Stimulated activated CD8-positive, alpha-beta memory T cell treated with anti-CD3 and anti-CD28 coated beads, Interleukin-12 subunit alpha, Interleukin-12 subunit beta, amount 100 ng/mL, for 24 hours (primary cell): ENCODE results near the gene NRXN3.
"Not testable (repeated sequence)": the region's sequence is repeated elsewhere in the genome, so short reads cannot be mapped to it uniquely, and the experiment has no call there.

Experiments used
- DNase-seq: peaks from one replicate; pipeline ENCODE4 v3.0.0-alpha.2; 2020; ENCODE audit errors: extremely low read depth

NRXN3 gene

DNA sequence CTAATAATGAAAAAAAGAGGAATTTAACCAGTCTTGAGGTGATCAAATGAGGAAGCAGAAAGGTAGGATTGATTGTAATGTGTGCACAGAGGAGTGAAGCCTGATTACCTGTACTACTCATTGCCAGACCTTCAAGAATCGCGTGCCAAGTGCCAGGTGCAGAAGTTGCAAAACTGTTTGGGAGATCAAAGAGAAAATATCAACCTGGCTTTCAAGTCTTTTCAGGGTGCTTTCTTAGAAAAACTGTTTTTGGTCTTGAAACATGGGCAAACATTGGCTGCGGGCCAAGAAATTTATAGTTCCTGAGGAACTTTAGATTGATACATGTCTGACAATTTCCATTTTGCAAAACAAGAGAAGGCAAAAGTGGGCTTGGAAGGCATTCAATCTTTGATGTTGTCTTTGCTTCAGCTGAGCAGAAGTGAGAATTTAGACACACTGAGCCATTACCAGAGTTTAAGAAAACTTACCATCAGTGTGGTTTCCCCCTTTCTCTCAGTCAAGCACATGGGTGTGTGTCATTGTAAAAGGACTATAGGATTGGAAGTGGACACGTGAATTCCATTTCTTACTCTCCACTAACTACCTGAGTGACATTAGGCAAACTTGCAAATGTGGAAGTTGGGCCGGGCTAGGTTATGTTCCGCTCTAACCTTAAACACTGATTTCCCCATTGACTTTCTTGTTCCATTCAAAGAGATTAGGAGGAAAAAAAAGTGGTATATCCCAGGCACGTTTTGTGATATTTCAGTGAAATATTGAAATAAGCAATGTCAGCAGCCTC is 1555.0 kb downstream of the NRXN3 start:
- DNase-seq: no peak

DNA sequence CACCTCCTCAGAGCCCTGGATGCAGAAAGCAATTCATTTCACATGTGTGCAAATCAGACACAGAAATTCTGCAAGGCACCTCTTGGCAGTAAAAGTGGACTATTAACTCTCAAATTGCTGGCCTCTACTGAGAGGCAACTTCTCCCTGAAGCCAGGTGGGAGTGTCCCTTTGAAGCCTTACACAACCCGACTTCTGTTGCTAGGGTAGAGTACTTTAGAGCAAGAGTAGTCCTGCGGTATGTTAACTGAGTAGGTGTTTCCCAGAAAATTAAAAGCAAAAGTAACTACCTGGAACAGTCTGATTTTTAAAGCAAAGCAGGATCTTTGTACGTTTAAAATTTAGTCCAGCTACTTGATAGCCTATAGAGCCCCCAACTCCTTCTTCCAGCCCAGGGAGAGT is 1557.7 kb downstream of the NRXN3 start:
- no peak for DNase-seq

DNA sequence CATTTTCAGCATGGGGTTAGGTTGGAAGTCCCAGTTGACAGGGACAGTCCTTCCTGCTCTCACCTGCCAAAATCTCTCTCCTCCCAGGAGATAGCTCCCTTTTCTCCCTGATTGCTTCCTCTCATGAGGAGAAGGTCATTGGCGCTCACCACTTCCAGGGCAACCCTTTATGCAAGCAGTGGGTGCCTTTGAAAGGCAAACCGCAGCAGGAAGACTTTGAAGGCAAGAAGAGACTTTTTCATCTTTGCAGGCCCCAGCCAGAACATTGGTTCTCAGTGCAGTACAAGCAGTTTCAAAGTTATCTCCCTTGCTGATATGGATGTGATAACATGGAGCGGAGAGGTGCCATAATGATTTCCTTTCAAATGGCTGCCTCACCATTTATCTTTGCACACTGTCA is 1558.2 kb downstream of the NRXN3 start:
- DNase-seq: no peak

DNA sequence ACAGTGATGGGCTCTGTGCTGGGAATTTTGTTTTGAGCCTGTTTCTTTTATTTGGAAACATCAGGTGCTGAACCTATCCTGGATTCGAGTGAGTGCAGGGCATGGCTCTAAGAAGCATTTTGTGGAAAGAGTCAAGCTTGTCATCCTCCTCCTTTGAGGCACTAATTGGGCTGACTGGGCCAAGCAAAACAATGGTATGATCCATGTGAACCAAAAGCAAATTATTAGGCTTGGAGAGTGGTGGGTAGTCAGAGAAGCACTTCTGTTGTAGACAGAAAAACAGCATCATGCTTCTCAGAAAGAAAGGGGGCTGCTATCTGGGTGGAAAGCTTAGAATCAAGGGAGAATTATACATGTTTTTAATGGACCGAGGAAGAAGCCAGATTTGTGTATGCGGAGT is 1559.6 kb downstream of the NRXN3 start:
- DNase-seq: no peak

DNA sequence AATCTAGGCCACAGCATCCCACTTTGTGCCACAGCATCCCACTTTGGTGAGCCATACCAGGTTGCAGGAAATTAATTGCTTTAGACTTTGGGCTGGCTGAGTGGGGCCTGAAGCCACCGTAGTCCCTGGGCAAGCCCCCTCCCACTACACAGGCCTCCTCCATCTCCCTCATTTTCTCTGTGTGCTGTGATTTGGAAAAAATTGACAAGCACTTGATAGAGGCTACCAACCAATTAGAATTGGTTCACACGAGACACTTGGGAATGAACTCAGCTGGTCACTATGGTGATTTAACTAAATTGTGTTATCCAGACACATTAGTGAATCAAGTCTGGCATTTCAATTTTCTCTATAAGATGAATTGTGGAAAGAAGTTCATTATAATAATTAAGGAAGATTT is 1560.0 kb downstream of the NRXN3 start:
- DNase-seq: no peak

DNA sequence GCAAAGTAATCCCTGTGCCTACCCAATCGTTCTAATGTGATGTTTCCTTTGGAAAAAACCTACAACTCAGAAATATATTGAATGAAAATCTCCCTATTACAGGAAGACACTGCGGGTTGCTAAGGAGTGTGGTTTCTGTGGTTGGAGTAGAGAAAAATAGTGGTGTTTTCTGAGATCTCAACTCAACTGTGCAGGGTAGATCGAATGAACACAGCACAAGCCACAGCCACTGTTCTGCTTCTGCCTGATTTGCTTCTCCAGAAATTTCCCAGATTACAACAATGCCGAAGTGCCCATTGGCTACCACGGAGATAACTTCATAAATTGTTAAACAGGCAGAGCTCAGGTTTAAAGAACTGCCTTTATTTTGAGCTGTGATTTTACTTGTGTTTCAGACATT is 1560.8 kb downstream of the NRXN3 start:
- no peak for DNase-seq

DNA sequence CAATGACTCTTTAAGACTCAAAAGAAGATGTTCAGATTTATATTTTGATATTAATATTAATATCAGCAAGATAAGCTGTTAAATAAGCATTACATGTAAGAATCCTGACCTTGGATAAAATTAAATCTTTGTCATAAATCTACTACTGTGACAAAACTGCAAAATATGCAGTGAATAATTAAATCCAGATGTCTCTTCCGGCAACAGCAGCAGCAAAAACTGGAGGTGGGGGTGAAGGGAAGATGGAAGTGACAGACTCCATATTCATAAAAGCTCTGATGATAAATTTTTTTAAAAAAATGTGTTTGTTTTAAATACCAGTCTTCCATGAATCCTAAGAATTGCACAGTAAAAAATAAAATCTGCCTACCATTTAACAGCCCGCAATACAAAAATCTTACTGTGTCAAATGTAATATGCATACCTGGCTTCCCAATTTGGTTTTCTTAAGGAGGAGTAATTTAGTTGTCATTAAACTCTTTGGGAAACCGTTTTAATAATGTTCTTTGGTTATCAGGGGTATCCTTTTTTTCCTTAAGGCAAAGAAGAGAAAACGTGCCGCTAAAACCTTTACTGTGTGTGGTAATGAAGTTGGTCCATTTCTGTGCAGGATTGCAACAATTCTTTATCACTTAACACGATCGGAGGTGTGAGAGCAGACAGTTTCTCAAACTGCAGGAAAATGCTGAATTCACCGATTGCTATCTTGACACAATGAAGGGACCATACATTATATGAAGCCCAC is 1562.9 kb downstream of the NRXN3 start:
- DNase-seq: no peak

DNA sequence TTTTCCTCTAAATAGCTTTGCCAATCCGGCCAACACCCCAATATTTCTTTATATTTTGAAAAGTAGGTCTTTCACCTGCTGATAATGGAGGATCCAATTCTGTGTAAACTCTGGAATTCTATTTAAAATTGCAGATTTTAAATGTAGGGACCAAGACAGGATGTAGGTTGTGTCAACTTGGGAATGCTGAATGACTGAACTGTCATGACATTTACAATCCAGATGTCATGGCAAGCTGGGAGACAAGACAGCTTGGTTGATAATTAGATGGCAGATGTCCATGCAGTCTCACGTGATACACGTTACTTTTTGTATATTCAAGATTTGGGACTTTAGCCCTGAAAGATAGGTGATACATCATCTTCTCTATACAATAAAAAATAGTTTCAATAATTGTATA is 1564.0 kb downstream of the NRXN3 start:
- no peak for DNase-seq

DNA sequence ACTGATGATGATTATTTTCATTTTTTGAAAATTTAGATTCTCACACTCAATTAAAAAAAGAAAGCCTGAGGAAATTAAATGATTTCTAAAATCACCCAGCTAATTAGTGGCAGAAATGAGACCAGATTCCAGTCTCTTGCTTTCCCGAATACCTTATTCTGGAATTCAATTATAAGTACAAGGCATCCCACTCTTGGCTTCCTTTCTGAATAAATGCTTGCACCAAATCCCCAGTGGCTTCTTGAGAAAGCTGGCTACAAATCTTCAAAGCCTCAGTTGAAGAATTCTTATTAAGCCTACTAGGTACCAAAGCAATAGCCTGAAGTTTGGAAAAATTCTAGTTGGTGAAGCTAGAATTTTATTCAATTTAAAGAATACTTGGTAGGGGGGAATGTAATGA is 1564.5 kb downstream of the NRXN3 start:
- no peak for DNase-seq

DNA sequence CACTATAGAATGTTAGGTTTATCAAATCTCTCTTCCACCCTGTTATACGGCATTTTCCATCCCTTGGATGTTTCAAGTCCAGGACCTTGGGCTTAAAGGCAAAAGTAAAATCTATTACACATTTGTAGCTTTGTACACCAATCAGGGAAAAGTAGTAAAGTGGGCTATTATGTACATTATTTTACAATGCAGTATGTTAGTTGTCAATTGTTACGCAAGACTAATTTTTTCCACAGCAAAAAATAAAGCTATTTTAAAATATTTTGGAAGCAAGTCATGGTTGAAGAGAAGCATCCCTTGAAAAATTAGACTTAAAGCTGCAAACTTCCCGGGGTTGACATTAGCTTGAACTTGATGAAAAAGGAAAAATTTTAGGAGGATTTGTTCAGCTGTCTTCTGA is 1564.9 kb downstream of the NRXN3 start:
- DNase-seq: no peak

DNA sequence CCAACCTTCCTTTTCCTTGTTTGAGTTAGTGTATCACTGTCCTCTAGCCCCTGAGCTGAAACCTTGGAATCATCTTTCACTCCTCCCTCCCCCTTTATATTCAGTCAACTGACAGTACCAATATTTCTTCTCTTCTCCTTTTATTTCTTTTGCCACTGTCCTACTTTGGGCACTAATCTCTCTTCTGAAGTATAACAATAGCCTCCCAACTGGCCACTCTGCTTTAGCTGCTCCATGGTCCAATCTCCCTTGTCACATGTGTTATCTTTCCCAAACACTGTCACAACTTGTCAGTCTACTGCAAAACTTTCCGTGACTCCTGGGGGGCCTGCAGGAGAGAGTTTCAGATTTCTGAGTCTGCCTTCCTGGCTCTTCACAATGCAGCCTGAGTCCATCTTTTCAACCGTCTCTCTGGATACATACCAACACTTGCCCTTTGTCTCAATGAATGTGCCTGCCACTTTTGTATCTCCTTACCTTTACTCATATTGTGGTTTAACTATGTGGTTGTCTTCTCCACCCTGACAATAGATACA is 1570.0 kb downstream of the NRXN3 start:
- no peak for DNase-seq

DNA sequence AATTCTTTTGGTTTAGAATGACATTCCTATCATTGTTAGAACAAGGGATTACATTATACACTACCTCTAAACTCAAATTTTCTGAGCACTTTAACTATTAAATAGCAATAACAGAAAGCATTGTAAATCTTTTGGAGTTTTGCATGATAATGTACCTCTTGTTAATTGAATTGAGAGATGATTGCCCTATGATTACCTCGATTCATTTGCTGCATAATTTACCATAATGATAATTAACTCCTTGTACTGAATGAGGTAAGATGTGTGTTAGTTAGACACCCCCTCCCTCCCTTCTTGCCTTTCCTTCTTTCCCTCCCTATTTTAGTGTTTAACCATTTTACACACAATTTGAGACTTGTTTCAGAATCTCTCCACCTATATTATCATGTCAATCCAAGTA is 1572.0 kb downstream of the NRXN3 start:
- no peak for DNase-seq

DNA sequence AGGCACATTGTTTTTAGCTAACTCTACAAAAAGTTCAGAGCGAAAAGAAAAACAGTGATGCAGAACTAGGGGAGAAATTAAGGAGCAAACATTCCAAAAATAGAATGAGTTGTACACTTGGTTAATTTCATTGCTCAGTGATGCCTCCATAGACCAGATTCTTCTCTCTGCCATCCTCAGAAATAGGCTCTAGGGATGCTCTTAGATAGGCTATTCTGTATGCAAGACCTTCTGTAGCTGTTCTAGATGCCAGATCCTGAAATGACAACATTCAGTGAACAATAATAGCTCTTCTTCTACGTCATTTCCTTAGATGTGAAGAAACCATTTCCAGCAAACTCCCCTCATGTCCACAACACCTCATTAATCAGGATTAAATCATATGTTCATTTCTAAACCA is 1574.9 kb downstream of the NRXN3 start:
- DNase-seq: no peak

DNA sequence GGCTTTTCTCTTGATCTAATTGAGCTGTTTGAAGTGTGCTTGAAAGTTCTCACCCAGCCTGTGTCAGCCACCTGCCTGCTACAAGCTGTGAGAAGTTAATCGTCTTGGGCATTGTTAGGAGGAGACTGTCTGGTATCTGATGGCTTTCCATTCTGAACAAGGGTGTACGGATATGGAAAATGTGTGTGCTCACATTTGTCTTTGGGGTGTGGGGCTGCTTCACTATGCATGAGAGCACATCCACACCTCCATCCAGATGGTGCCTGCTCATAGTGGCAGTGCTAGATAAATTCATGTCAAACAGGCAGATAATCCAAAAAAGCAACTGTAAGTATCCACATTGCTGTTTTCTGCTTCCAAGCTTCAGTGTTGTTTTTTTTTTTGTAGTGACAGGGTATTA is 1578.9 kb downstream of the NRXN3 start:
- DNase-seq: no peak

DNA sequence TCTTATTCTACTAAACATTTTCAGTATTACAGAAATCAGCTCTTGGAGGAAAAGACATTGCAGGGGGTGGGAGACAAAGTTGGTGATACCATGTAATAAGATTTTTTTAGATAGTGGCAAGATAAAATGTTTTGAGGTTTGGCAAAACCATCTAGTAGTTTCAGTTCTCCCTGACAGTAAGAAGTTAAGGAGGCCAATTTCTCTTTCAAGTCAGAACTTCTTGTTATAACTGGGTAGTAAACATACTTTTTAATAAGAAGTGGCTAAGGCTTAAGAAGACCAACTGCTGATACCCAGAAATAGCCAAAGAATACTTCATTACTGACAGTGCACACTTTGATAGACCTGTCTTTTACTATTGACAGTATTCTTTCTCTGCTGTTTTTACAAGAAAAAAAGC is 1588.8 kb downstream of the NRXN3 start:
- DNase-seq: no peak

DNA sequence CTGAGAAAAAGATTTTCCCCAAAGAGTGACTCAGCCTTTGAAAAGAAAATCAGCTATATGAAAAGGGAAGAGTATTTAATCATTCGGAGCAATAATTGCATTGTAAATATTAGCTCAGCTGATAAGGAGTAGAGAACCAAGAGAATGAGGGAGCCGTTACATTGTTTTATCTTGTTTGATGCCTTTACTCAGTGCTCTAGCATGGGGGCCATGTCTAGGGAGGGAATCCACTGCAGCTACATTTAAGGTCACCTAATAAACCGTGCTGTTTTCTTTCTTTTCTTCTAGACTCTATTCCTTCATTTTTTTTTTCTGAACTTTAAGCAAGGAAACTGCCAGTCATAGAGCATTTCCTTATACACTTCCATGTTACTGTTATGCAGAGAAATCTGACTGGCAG is 1594.2 kb downstream of the NRXN3 start:
- no peak for DNase-seq

DNA sequence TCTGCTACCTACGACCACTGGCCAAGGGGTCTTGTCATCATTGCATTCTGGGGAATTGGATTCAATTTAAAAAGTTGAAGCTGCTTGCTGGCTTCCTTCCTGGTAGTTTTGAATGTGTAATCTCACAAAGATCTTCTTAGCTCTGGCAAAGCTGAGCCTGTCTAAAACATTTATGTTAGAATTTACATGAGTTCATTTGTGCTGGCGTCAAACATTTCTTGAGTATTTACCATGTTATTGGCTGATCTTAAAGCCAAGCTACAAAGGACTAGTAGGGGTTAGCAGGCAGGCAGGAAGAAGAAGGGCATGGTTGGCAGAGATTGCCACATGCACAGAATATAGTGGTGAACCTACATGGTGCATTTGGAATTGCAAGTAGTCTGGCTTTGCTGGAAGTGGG is 1596.3 kb downstream of the NRXN3 start:
- no peak for DNase-seq

DNA sequence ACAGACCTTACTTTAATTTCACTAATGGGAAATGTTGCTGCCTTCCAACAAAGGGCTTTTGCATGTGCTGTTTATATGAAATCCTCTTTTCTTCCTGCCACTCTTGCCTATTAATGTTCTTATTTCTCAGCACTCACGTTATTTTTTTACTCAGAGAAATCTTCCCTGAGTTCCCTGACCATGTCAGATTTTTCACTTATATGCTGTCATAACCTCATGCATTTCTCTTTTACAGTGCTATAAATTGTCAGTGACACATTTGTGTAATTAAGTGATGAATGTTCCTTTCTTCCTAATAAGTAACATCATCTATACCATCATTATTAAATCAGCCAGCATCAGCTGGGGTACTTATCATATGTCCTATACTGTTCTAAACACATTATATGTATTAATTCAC is 1597.1 kb downstream of the NRXN3 start:
- no peak for DNase-seq

DNA sequence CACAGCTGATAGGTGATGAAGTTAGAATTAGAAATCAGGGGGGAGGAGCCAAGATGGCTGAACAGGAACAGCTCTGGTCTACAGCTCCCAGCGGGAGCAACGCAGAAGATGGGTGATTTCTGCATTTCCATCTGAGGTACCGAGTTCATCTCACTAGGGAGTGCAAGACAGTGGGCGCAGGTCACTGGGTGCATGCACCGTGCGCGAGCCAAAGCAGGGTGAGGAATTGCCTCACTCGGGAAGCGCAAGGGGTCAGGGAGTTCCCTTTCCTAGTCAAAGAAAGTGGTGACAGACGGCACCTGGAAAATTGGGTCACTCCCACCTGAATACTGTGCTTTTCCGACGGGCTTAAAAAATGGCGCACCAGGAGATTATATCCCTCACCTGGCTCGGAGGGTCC is 1597.5 kb downstream of the NRXN3 start:
- DNase-seq: not testable (repeated sequence)

DNA sequence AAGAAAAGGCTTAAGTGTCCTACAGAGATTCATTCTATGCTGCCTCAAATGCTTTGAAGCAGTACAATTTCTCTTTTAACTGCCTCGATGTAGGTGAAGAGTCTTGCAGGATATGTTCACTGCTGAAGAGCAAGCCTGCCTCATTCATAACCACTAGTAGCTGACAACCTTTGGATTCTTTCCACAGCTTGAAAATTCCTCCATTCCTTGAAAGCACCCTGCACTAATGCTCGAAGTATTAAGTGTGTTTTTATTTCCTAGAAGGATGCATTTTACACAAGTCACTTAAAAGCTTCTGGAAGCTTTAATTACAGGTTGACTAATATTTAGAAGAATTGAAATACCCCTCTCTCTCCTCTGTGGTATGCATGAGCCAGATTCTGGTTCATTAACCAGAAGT is 1611.7 kb downstream of the NRXN3 start:
- no peak for DNase-seq

DNA sequence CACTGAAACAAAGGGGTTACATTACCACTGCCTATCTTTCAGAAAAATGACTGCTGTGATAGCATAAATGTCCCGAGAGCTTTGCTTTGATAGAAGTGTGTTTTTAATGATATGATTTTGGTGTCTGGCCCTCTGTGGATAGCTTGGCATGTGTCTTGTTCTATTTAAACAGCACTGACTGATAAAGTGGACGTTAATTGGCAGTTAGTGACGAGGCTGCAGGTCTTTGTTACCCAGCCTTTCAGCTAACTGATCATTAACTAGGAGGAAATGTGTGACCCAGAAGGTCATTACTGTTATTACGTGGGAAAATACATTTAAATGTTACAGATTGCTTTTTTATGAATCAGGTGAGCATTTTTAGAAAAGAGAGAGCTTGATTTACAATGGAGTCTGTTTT is 1612.9 kb downstream of the NRXN3 start:
- no peak for DNase-seq

DNA sequence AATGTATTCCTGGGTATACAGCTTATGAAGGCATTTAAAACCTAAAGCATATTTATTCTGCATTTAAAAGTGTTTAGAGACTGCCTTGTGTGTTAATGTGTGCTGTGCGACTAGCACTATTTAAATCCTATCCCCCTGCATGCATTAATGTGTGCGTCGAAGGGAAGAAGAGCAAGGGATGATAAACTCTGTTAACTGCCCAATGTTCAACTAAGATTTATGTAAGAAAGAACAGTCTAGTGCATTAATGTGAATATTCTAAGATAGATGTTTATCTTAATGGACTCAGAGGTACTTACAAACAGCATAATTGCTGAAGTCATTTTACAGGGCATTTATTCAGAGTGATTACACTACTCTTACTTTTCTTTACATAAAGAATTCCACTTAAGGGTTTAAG is 1616.3 kb downstream of the NRXN3 start:
- DNase-seq: no peak

DNA sequence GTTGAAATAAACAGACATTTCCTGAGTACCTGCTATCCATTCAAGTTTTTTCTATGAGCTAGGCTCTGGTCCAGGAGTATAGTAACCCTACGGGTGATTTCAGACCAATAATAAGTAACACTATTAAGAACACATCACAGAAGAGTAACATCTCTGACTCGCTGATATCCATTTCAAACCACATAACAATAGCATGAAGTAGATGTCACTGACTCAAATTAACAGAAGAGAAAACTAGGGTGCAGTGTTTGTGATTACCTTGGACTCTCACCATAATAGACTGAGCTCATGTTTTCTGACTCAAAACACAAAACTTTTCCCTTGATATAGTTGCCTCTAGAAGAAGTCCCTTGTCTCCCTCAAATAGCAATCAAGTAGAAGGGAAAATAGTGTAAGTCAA is 1618.2 kb downstream of the NRXN3 start:
- no peak for DNase-seq
